ENCODE results near the gene CPED1.

Gene CPED1

DNA sequence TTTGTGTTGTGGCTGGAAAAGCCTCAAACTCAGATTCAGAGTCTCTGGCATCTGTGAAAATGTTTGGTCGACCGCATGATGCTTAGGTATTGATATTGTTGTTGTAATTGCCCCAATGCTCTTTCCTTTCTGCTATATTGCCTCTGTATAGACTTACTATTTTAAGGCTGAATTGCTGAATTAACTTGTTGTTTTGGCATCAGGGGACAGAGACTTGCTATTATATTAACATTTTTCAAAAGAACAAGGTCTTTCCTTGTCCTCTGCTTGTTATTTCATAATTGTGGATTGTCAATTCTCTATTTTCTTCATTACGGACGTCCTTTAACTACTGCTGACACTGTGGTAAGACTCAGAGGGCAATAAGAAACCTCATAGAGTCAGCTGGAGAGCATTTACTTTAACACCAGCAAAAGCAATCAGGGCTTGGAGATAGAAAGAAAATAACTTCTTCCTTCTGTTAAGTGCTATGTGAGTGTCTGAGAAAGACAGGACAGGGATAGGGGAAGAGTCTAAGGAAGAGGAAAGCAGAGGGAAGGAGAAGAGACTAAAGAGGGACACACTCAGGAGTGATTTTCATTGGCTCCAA lies 17.6 kb downstream of the CPED1 start:
- Histone ChIP-seq H3K36me3 (ENCODE audit: control insufficient read depth in 4 of 4, insufficient read depth in 4 of 4, low read length in 3 of 4) (peaks cover 0 to 4% (median 0%) of the 10 kb centered on the region in 4 experiments), H3K27ac (ENCODE audit: insufficient read depth in 1 of 2, low read depth in 1 of 2, low read length in 2 of 2, poor library complexity in 1 of 2, severe bottlenecking in 2 of 2) (peak overlapping the region in 1 of 2 experiments; percentile 6), H3K4me3 (ENCODE audit: control insufficient read depth in 1 of 7, extremely low read depth in 1 of 7, insufficient read depth in 4 of 7, low read depth in 2 of 7, low read length in 6 of 7) (no peak overlapping the region), H3K4me1 (ENCODE audit: control extremely low read depth in 1 of 4, control insufficient read depth in 4 of 4, insufficient read depth in 4 of 4, low read length in 3 of 4) (peaks cover 0 to 14% (median 7%) of the 10 kb centered on the region in 4 experiments), H3K27me3 (replicated peaks in 2 of 5; ENCODE audit: control insufficient read depth in 4 of 5, insufficient read depth in 5 of 5, low read length in 4 of 5) (no peaks in the 10 kb centered on the region), H3K9me3 (ENCODE audit: control extremely low read depth in 1 of 5, control insufficient read depth in 4 of 5, insufficient read depth in 2 of 5, low read depth in 1 of 5, low read length in 4 of 5) (no peaks in the 10 kb centered on the region)
- no CpG with 5 or more reads among the region's 4 CpGs for WGBS (ENCODE audit: insufficient coverage)
- DNase-seq: no peak
- POLR2A ChIA-PET: interaction anchor here (0.6 to 0.7 kb wide), 2 partner anchors 17 to 54 kb away, joined by 3 to 4 read pairs; no protein-coding TSS in a partner anchor
- CTCF ChIA-PET: interaction anchor here (0.7 to 1.8 kb wide), 3 partner anchors 15 to 29 kb away, joined by 3 to 4 read pairs (median 3); no protein-coding TSS in a partner anchor

DNA sequence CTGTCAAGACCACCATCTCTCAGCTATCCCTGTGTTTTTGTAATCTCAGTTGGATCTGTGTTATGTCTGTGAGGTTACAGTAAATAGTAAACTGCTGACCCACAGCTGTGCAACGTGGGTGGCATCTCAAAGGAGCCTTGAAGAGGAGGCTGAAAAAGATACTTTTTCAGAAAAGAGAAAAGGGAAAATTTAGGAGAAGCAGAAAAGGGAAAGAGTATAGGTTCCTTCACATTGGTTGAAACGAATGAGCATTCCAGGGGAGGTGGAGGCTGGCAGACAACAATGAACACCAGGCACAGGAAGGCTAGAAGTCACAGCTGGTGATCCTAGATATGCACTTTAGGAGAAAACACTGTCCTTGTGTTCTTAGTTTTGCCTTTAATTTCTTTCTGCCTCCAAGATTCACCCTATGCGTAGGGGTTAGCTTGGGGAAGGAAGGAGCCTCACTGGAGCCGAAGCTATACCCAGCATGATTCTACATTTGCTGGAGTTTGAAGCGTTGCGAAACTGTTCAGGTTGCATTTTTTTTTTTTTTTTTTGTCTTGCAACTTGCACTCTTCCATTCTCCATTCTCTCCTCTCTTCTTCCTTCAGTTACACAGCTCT lies 18.3 kb downstream of the CPED1 start:
- no peaks in the 10 kb centered on the region for H3K9me3 ChIP-seq (ENCODE audit: control extremely low read depth in 1 of 5, control insufficient read depth in 4 of 5, insufficient read depth in 2 of 5, low read depth in 1 of 5, low read length in 4 of 5)
- H3K4me1 ChIP-seq (ENCODE audit: control extremely low read depth in 1 of 4, control insufficient read depth in 4 of 4, insufficient read depth in 4 of 4, low read length in 3 of 4): peaks cover 0 to 14% (median 5%) of the 10 kb centered on the region in 4 experiments
- no peaks in the 10 kb centered on the region for H3K27me3 ChIP-seq (replicated peaks in 2 of 5; ENCODE audit: control insufficient read depth in 4 of 5, insufficient read depth in 5 of 5, low read length in 4 of 5)
- H3K36me3 ChIP-seq (ENCODE audit: control insufficient read depth in 4 of 4, insufficient read depth in 4 of 4, low read length in 3 of 4): peaks cover 0 to 4% (median 0%) of the 10 kb centered on the region in 4 experiments
- POLR2A ChIA-PET: interaction anchor here (0.7 kb wide), 2 partner anchors 18 to 44 kb away, joined by 3 to 4 read pairs; no protein-coding TSS in a partner anchor
- 70% methylated on average over 2 of the region's 6 CpGs for WGBS (ENCODE audit: insufficient coverage)
- CTCF ChIA-PET: interaction anchor here (0.7 to 1.8 kb wide), 3 partner anchors 15 to 28 kb away, joined by 3 to 4 read pairs (median 3); no protein-coding TSS in a partner anchor
- H3K4me3 ChIP-seq (ENCODE audit: control insufficient read depth in 1 of 7, extremely low read depth in 1 of 7, insufficient read depth in 4 of 7, low read depth in 2 of 7, low read length in 6 of 7): no peak overlapping the region
- peak in 1 of 3 donors; percentile 33 for DNase-seq
- H3K27ac ChIP-seq (ENCODE audit: insufficient read depth in 1 of 2, low read depth in 1 of 2, low read length in 2 of 2, poor library complexity in 1 of 2, severe bottlenecking in 2 of 2): no peak overlapping the region

DNA sequence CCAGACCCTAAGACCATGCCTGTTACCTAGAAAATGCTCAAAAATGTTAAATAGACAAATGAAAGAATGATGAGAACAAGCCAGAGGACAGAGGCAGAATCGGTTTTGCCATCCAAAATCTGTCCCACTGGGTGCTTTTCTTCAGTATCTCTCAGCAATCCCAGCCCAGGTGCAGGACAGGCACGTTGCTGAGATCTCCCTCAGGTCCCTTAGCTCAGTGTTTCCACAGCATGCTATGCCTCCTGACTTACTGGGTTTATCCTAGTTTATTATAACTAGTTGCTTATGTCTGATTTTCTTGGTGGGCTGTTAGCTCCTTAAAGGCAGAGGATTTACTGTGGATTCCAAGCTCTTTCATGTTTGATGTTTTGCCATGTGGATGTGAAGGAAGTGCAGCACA lies 20.3 kb downstream of the CPED1 start:
- Histone ChIP-seq H3K27ac (ENCODE audit: insufficient read depth in 1 of 2, low read depth in 1 of 2, low read length in 2 of 2, poor library complexity in 1 of 2, severe bottlenecking in 2 of 2) (no peak overlapping the region), H3K9me3 (ENCODE audit: control extremely low read depth in 1 of 5, control insufficient read depth in 4 of 5, insufficient read depth in 2 of 5, low read depth in 1 of 5, low read length in 4 of 5) (no peaks in the 10 kb centered on the region), H3K36me3 (ENCODE audit: control insufficient read depth in 4 of 4, insufficient read depth in 4 of 4, low read length in 3 of 4) (peaks cover 0 to 4% (median 0%) of the 10 kb centered on the region in 4 experiments), H3K4me1 (ENCODE audit: control extremely low read depth in 1 of 4, control insufficient read depth in 4 of 4, insufficient read depth in 4 of 4, low read length in 3 of 4) (peaks cover 0 to 14% (median 3%) of the 10 kb centered on the region in 4 experiments), H3K4me3 (ENCODE audit: control insufficient read depth in 1 of 7, extremely low read depth in 1 of 7, insufficient read depth in 4 of 7, low read depth in 2 of 7, low read length in 6 of 7) (no peak overlapping the region), H3K27me3 (replicated peaks in 2 of 5; ENCODE audit: control insufficient read depth in 4 of 5, insufficient read depth in 5 of 5, low read length in 4 of 5) (no peaks in the 10 kb centered on the region)
- CTCF ChIA-PET: interaction anchor here (0.6 to 1.6 kb wide), 4 partner anchors 8 to 20 kb away, joined by 3 to 4 read pairs (median 4); no protein-coding TSS in a partner anchor
- POLR2A ChIA-PET: no interaction called here
- DNase-seq: no peak
- 100% methylated on average over 2 of the region's 2 CpGs for WGBS (ENCODE audit: insufficient coverage)

DNA sequence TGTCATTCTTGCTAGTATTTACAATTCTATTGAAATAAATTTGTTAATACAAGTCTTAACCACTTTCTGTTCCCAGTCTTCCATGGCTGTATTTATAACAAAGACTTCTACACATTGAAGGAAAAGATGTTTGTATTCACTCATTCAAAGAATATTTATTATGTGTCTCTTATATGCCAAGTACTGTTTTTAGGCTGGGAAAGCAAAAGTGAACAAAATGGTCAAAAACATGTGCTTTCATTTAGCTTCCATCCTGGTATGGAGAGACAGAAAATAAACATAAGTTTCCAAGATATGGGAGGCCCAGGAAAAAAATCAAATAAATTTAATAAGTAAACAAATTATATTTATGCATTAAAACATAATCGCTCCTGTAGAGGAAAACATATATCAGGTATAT lies 22.9 kb downstream of the CPED1 start:
- POLR2A ChIA-PET: no interaction called here

DNA sequence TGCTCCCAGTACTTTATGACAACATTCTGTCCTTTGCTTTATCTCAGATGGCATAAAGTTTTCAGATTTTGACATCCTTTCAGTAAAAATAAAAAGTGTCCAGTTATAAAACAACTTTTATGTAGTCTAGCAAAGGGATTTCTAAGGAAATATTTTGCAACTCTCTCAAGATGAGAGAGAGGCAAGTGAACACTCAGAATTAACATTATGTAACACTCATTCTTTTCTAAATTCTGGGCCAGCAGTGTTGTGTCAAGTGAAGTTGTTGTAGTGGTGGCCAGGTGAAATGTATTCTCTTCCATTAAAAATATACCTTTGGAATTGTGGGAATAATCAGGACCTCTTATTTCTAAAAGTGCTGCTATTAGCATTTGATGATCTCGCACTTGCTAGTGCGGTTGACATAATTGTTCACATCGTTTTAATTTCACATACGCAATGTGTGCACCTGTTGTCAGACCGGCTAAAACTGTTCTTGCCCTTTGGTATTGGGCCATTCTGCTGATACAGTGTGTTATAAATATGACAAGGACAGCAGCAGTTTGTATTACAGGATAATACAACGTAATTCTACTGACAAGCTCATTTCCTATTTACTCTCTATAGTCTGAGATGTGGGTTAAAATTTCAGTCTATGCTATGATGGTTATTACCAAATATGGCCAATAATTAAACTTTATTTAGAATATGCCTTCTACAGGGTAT lies 23.8 kb downstream of the CPED1 start:
- H3K36me3 ChIP-seq (ENCODE audit: control insufficient read depth in 4 of 4, insufficient read depth in 4 of 4, low read length in 3 of 4): peaks cover 0 to 10% (median under 1%) of the 10 kb centered on the region in 4 experiments
- DNase-seq: no peak
- H3K9me3 ChIP-seq (ENCODE audit: control extremely low read depth in 1 of 5, control insufficient read depth in 4 of 5, insufficient read depth in 2 of 5, low read depth in 1 of 5, low read length in 4 of 5): no peaks in the 10 kb centered on the region
- H3K27me3 ChIP-seq (replicated peaks in 2 of 5; ENCODE audit: control insufficient read depth in 4 of 5, insufficient read depth in 5 of 5, low read length in 4 of 5): no peaks in the 10 kb centered on the region
- POLR2A ChIA-PET: no interaction called here
- no peak overlapping the region for H3K27ac ChIP-seq (ENCODE audit: insufficient read depth in 1 of 2, low read depth in 1 of 2, low read length in 2 of 2, poor library complexity in 1 of 2, severe bottlenecking in 2 of 2)
- WGBS (ENCODE audit: insufficient coverage): 93% methylated on average over 5 of the region's 6 CpGs
- CTCF ChIA-PET: interaction anchor here (1.1 to 3.4 kb wide), 4 partner anchors 11 to 70 kb away, joined by 3 to 16 read pairs (median 4); partner anchors contain the start of gene CPED1
- H3K4me1 ChIP-seq (ENCODE audit: control extremely low read depth in 1 of 4, control insufficient read depth in 4 of 4, insufficient read depth in 4 of 4, low read length in 3 of 4): peaks cover 0 to 4% (median 0%) of the 10 kb centered on the region in 4 experiments
- H3K4me3 ChIP-seq (ENCODE audit: control insufficient read depth in 1 of 7, extremely low read depth in 1 of 7, insufficient read depth in 4 of 7, low read depth in 2 of 7, low read length in 6 of 7): no peak overlapping the region

More for the DNA sequence above, 22.9 kb downstream of the CPED1 start:
- Histone ChIP-seq H3K27me3 (replicated peaks in 2 of 5; ENCODE audit: control insufficient read depth in 4 of 5, insufficient read depth in 5 of 5, low read length in 4 of 5) (no peaks in the 10 kb centered on the region), H3K9me3 (ENCODE audit: control extremely low read depth in 1 of 5, control insufficient read depth in 4 of 5, insufficient read depth in 2 of 5, low read depth in 1 of 5, low read length in 4 of 5) (no peaks in the 10 kb centered on the region), H3K36me3 (ENCODE audit: control insufficient read depth in 4 of 4, insufficient read depth in 4 of 4, low read length in 3 of 4) (peaks cover 0 to 2% (median 0%) of the 10 kb centered on the region in 4 experiments), H3K4me3 (ENCODE audit: control insufficient read depth in 1 of 7, extremely low read depth in 1 of 7, insufficient read depth in 4 of 7, low read depth in 2 of 7, low read length in 6 of 7) (no peak overlapping the region), H3K27ac (ENCODE audit: insufficient read depth in 1 of 2, low read depth in 1 of 2, low read length in 2 of 2, poor library complexity in 1 of 2, severe bottlenecking in 2 of 2) (no peak overlapping the region), H3K4me1 (ENCODE audit: control extremely low read depth in 1 of 4, control insufficient read depth in 4 of 4, insufficient read depth in 4 of 4, low read length in 3 of 4) (peaks cover 0 to 13% (median 3%) of the 10 kb centered on the region in 4 experiments)
- CTCF ChIA-PET: interaction anchor here (0.6 to 3.4 kb wide), 6 partner anchors 10 to 71 kb away, joined by 4 to 16 read pairs (median 5); partner anchors contain the start of gene CPED1
- no CpG with 5 or more reads among the region's 1 CpG for whole genome bisulfite sequencing (ENCODE audit: insufficient coverage)
- no peak for DNase-seq

DNA sequence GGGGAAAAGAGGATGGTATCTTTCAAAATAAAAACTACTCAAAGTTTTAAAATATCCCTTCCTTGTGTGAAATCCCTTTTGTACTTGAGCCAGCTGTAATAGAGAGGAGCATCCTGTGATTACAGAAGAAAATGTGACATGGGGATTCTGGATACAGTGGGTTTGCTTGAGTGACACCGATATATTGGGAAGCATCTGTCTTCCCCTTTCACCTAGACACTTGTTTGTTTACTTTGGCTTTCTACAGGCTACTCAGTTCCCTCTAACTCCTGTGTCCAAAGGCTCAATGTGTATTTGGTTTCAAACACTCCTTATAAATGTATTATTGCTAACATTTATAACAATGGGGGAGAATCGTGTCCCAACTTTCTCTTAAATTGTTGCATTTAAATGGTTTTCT lies 24.4 kb downstream of the CPED1 start:
- H3K4me1 ChIP-seq (ENCODE audit: control extremely low read depth in 1 of 4, control insufficient read depth in 4 of 4, insufficient read depth in 4 of 4, low read length in 3 of 4): no peaks in the 10 kb centered on the region
- no CpG with 5 or more reads among the region's 2 CpGs for WGBS (ENCODE audit: insufficient coverage)
- POLR2A ChIA-PET: interaction anchor here (0.6 kb wide), 1 partner anchor 14 kb away, joined by 3 read pairs; no protein-coding TSS in a partner anchor
- no peak for DNase-seq
- no peak overlapping the region for H3K27ac ChIP-seq (ENCODE audit: insufficient read depth in 1 of 2, low read depth in 1 of 2, low read length in 2 of 2, poor library complexity in 1 of 2, severe bottlenecking in 2 of 2)
- CTCF ChIA-PET: interaction anchor here (1.3 to 1.5 kb wide), 2 partner anchors 14 to 25 kb away, joined by 3 to 5 read pairs; partner anchors contain the start of gene CPED1
- H3K27me3 ChIP-seq (replicated peaks in 2 of 5; ENCODE audit: control insufficient read depth in 4 of 5, insufficient read depth in 5 of 5, low read length in 4 of 5): no peaks in the 10 kb centered on the region
- H3K9me3 ChIP-seq (ENCODE audit: control extremely low read depth in 1 of 5, control insufficient read depth in 4 of 5, insufficient read depth in 2 of 5, low read depth in 1 of 5, low read length in 4 of 5): no peaks in the 10 kb centered on the region
- H3K36me3 ChIP-seq (ENCODE audit: control insufficient read depth in 4 of 4, insufficient read depth in 4 of 4, low read length in 3 of 4): peaks cover 0 to 10% (median 1%) of the 10 kb centered on the region in 4 experiments
- H3K4me3 ChIP-seq (ENCODE audit: control insufficient read depth in 1 of 7, extremely low read depth in 1 of 7, insufficient read depth in 4 of 7, low read depth in 2 of 7, low read length in 6 of 7): no peak overlapping the region
